H1 (cell line): ENCODE results near the gene CDC27. TPM values are rescaled to one million over a fixed set of nuclear protein-coding genes. Genes with fewer than 3 reads are reported as not detected.
A peak's percentile ranks its signal among the peaks of the same experiment; 100 is the strongest.

Experiments used
- CTCF ChIA-PET: fragments of 300-600 bp; sonication (Branson Sonifier 250); formaldehyde crosslinking; loops from one replicate; lab custom pipeline; 2021; ENCODE audit not compliant: partially characterized antibody; lab: Charles Lee
- POLR2A ChIA-PET: fragments of 300-600 bp; sonication (Branson Sonifier 250); formaldehyde crosslinking; loops from one replicate; lab custom pipeline; 2021; ENCODE audit warnings: inconsistent platforms; ENCODE audit not compliant: partially characterized antibody; lab: Charles Lee
- DNase-seq, 2 experiments: peaks; one replicate each; pipeline versions ENCODE4 v3.0.0 to v3.0.0-alpha.2; 2010 to 2022; ENCODE audit warnings: low spot score in 2 of 2, low read depth in 1 of 2, mixed read lengths in 1 of 2
- FAIRE-seq: peaks from 2 replicates; lab custom pipeline; 2011; peaks lifted over from hg19 to GRCh38; lab: Jason Lieb, UNC
- H2AFZ ChIP-seq: 2 replicates; pipeline ENCODE4 v1.8.1; 2012; ENCODE audit warnings: low read length, inconsistent platforms
- H2AK5ac ChIP-seq: 2 replicates; pipeline ENCODE4 v1.6.1; 2013; ENCODE audit warnings: low read depth, low read length
- H2BK120ac ChIP-seq: replicated peaks from 2 replicates; pipeline ENCODE3; 2013; ENCODE audit warnings: low read depth, low read length, inconsistent platforms
- H2BK12ac ChIP-seq: 2 replicates; pipeline ENCODE4 v1.6.1; 2013; ENCODE audit warnings: low read depth, low read length
- H2BK15ac ChIP-seq: 2 replicates; pipeline ENCODE4 v1.6.1; 2013; ENCODE audit warnings: low read length
- H2BK20ac ChIP-seq: 2 replicates; pipeline ENCODE4 v1.6.1; 2013; ENCODE audit warnings: low read length
- H2BK5ac ChIP-seq: 2 replicates; pipeline ENCODE4 v1.6.1; 2013; ENCODE audit warnings: low read depth, low read length
- H3K14ac ChIP-seq: 2 replicates; pipeline ENCODE4 v1.6.1; 2013; ENCODE audit warnings: inconsistent platforms; ENCODE audit not compliant: insufficient read length
- H3K18ac ChIP-seq: 2 replicates; pipeline ENCODE4 v1.6.1; 2013; ENCODE audit warnings: low read length; ENCODE audit errors: extremely low read depth
- H3K23ac ChIP-seq: 2 replicates; pipeline ENCODE4 v1.6.1; 2013; ENCODE audit warnings: inconsistent platforms; ENCODE audit not compliant: insufficient read length
- H3K23me2 ChIP-seq: 2 replicates; pipeline ENCODE4 v1.6.1; 2013; ENCODE audit warnings: low read depth, low read length
- H3K27ac ChIP-seq: 2 replicates; pipeline ENCODE4 v1.6.1; 2011; ENCODE audit warnings: low read depth, low read length, inconsistent platforms
- H3K27me3 ChIP-seq, 4 experiments: replicated peaks in 1 of 4; 1 replicate in 1 of 4; 2 replicates in 3 of 4; pipeline versions ENCODE4 v1.6.1 to v1.8.1; 2011 to 2013; ENCODE audit warnings: low read length in 3 of 4, mild to moderate bottlenecking in 3 of 4, inconsistent platforms in 2 of 4, mixed read lengths in 2 of 4, moderate library complexity in 1 of 4; ENCODE audit not compliant: control insufficient read depth in 3 of 4, insufficient read depth in 3 of 4; ENCODE audit errors: extremely low read depth in 1 of 4
- H3K36me3 ChIP-seq, 4 experiments: 2 replicates each; pipeline versions ENCODE4 v1.6.1 to v1.8.1; 2011 to 2013; ENCODE audit warnings: mild to moderate bottlenecking in 4 of 4, low read length in 3 of 4, moderate library complexity in 2 of 4, control low read depth in 1 of 4, inconsistent platforms in 1 of 4; ENCODE audit not compliant: insufficient read depth in 4 of 4, control insufficient read depth in 2 of 4
- H3K4ac ChIP-seq: replicated peaks from 2 replicates; pipeline ENCODE3; 2013; ENCODE audit warnings: low read length, low read depth, mixed read lengths, inconsistent platforms; ENCODE audit not compliant: insufficient read length
- H3K4me1 ChIP-seq, 4 experiments: replicated peaks in 1 of 4; 1 replicate in 1 of 4; 2 replicates in 3 of 4; pipeline versions ENCODE4 v1.6.1 to v1.8.1; 2011 to 2013; ENCODE audit warnings: low read length in 3 of 4, inconsistent platforms in 2 of 4, mixed read lengths in 1 of 4; ENCODE audit not compliant: insufficient read depth in 4 of 4, control insufficient read depth in 3 of 4
- H3K4me2 ChIP-seq, 2 experiments: 2 replicates each; pipeline versions ENCODE4 v1.6.1 to v1.8.1; 2011 to 2013; ENCODE audit warnings: low read depth in 2 of 2, low read length in 2 of 2, control low read depth in 1 of 2, inconsistent platforms in 1 of 2, mild to moderate bottlenecking in 1 of 2; ENCODE audit not compliant: insufficient read depth in 1 of 2
- H3K4me3 ChIP-seq, 4 experiments: fragments of 200-600, 300-600 bp in 1 of 4; sonication (generic), shearing (Covaris generic), sonication (Bioruptor Twin) in 1 of 4; 2 replicates each; pipeline versions ENCODE4 v1.5.1 to v1.8.1; 2011 to 2016; ENCODE audit warnings: low read length in 4 of 4, low read depth in 3 of 4, control low read depth in 2 of 4, inconsistent platforms in 2 of 4, mild to moderate bottlenecking in 2 of 4, mixed read lengths in 1 of 4, moderate library complexity in 1 of 4; ENCODE audit not compliant: insufficient read depth in 2 of 4; ENCODE audit errors: extremely low read depth in 1 of 4
- H3K56ac ChIP-seq: replicated peaks from 2 replicates; pipeline ENCODE3; 2013; ENCODE audit warnings: low read depth, mild to moderate bottlenecking, mixed read lengths, low read length, inconsistent platforms; ENCODE audit not compliant: insufficient read length
- H3K79me1 ChIP-seq: 2 replicates; pipeline ENCODE4 v1.6.1; 2013; ENCODE audit warnings: low read depth, low read length, control low read depth
- H3K79me2 ChIP-seq, 2 experiments: 2 replicates each; pipeline versions ENCODE4 v1.6.1 to v1.8.1; 2012 to 2013; ENCODE audit warnings: low read length in 2 of 2, mild to moderate bottlenecking in 2 of 2, inconsistent platforms in 1 of 2; ENCODE audit not compliant: insufficient read depth in 2 of 2, control insufficient read depth in 1 of 2
- H3K9ac ChIP-seq, 4 experiments: replicated peaks in 1 of 4; 1 replicate in 1 of 4; 2 replicates in 3 of 4; pipeline versions ENCODE4 v1.6.1 to v1.8.1; 2011 to 2013; ENCODE audit warnings: low read depth in 3 of 4, low read length in 3 of 4, control low read depth in 2 of 4, mild to moderate bottlenecking in 2 of 4, moderate library complexity in 2 of 4, inconsistent platforms in 1 of 4; ENCODE audit errors: extremely low read depth in 1 of 4
- H3K9me3 ChIP-seq, 2 experiments: 2 replicates each; pipeline versions ENCODE4 v1.6.1 to v1.8.1; 2012 to 2013; ENCODE audit warnings: mild to moderate bottlenecking in 2 of 2, moderate library complexity in 2 of 2, control low read depth in 1 of 2, inconsistent platforms in 1 of 2, low read depth in 1 of 2, low read length in 1 of 2, mixed read lengths in 1 of 2; ENCODE audit not compliant: insufficient read depth in 2 of 2
- H4K20me1 ChIP-seq, 2 experiments: replicated peaks in 1 of 2; 2 replicates each; pipeline versions ENCODE3 to v1.8.1; 2011 to 2013; ENCODE audit warnings: inconsistent platforms in 2 of 2, low read length in 2 of 2, mild to moderate bottlenecking in 1 of 2; ENCODE audit not compliant: insufficient read depth in 2 of 2, control insufficient read depth in 1 of 2
- H4K5ac ChIP-seq: 2 replicates; pipeline ENCODE4 v1.6.1; 2013; ENCODE audit warnings: low read length, low read depth, mixed read lengths, inconsistent platforms; ENCODE audit not compliant: insufficient read length
- H4K8ac ChIP-seq: 2 replicates; pipeline ENCODE4 v1.8.0; 2013; ENCODE audit warnings: mild to moderate bottlenecking, moderate library complexity, low read length, inconsistent platforms; ENCODE audit not compliant: insufficient read depth; ENCODE audit errors: extremely low read depth
- H4K91ac ChIP-seq: replicated peaks from 2 replicates; pipeline ENCODE3; 2013; ENCODE audit warnings: low read length, mixed read lengths, inconsistent platforms; ENCODE audit not compliant: insufficient read length
- CBX8 ChIP-seq: fragments of 300-800, 300-1000 bp; sonication (generic); IDR thresholded peaks from 2 replicates; pipeline ENCODE4 v1.7.1; 2016; ENCODE audit warnings: low read depth, low read length, borderline replicate concordance
- CHD1 ChIP-seq: IDR thresholded peaks from 2 replicates; pipeline ENCODE4 v1.6.1; 2012; ENCODE audit warnings: low read depth, low read length, improper control_type of control experiment
- CTCF ChIP-seq, 3 experiments: IDR thresholded peaks; 1 replicate in 2 of 3; 2 replicates in 1 of 3; pipeline versions ENCODE4 v1.5.1 to v1.6.1; 2011; ENCODE audit warnings: low read length in 3 of 3, mild to moderate bottlenecking in 3 of 3, inconsistent platforms in 2 of 3, low read depth in 1 of 3, moderate library complexity in 1 of 3; ENCODE audit not compliant: insufficient read depth in 1 of 3; ENCODE audit errors: control extremely low read depth in 1 of 3
- EGR1 ChIP-seq: IDR thresholded peaks from 2 replicates; pipeline ENCODE4 v1.6.1; 2011; ENCODE audit warnings: low read depth, low read length, borderline replicate concordance
- EZH2 ChIP-seq: fragments of 200-600 bp; sonication (generic); IDR thresholded peaks from 2 replicates; pipeline ENCODE4 v1.7.1; 2012; ENCODE audit warnings: low read depth, mild to moderate bottlenecking, moderate library complexity, low read length, inconsistent platforms; ENCODE audit not compliant: severe bottlenecking
- KDM1A ChIP-seq: fragments of 200-600, 300-600 bp; sonication (generic); IDR thresholded peaks from 2 replicates; pipeline ENCODE4 v1.7.1; 2016; ENCODE audit warnings: mild to moderate bottlenecking, low read length, borderline replicate concordance
- KDM4A ChIP-seq: IDR thresholded peaks from one replicate; pipeline ENCODE4 v1.7.1; 2012; ENCODE audit warnings: low read depth, mild to moderate bottlenecking, moderate library complexity, low read length, inconsistent platforms; ENCODE audit not compliant: severe bottlenecking
- MAFK ChIP-seq: IDR thresholded peaks from 2 replicates; pipeline ENCODE4 v1.6.1; 2012; ENCODE audit warnings: low read depth, mild to moderate bottlenecking, improper control_type of control experiment, low read length
- POLR2A ChIP-seq, 2 experiments: IDR thresholded peaks; 1 replicate in 1 of 2; 2 replicates in 1 of 2; pipeline ENCODE4 v1.6.1; 2011; ENCODE audit warnings: low read depth in 2 of 2, low read length in 2 of 2, mild to moderate bottlenecking in 2 of 2; ENCODE audit errors: control extremely low read depth in 1 of 2
- SIRT6 ChIP-seq: IDR thresholded peaks from one replicate; pipeline ENCODE4 v1.7.1; 2012; ENCODE audit warnings: low read length, inconsistent platforms
- SUZ12 ChIP-seq: fragments of 200-600 bp; sonication (generic); IDR thresholded peaks from 2 replicates; pipeline ENCODE4 v1.6.1; 2012; ENCODE audit warnings: mild to moderate bottlenecking, inconsistent platforms, low read length, moderate library complexity, mixed read lengths
- TEAD4 ChIP-seq: IDR thresholded peaks from 2 replicates; pipeline ENCODE4 v1.6.1; 2012; ENCODE audit warnings: low read depth, low read length, inconsistent platforms, mixed read lengths
- WGBS, 2 experiments: shearing (Covaris generic) in 1 of 2; methylation state at CpG; one replicate each; pipeline versions ENCODE4 v1.1.6 to v1.1.7; 2013 to 2015; ENCODE audit warnings: low lambda C conversion rate in 2 of 2, mixed read lengths in 2 of 2, inconsistent platforms in 1 of 2, low coverage in 1 of 2, missing lambda C conversion rate in 1 of 2; ENCODE audit not compliant: insufficient replicate concordance in 2 of 2, insufficient coverage in 1 of 2, insufficient read length in 1 of 2; ENCODE audit errors: extremely low coverage in 1 of 2, missing lambda C conversion rate in 1 of 2; 5-methylcytosine and 5-hydroxymethylcytosine counted together
- polyA plus RNA-seq, 7 experiments: library from polyadenylated mRNA; depleted of rRNA in 3 of 7; stranded (reverse) in 5 of 7; unstranded in 2 of 7; fragments of >200 nt in 5 of 7; fragments of 200-250 nt in 2 of 7; gene quantifications; 1 replicate in 5 of 7; 2 replicates in 1 of 7; 4 replicates in 1 of 7; pipeline versions ENCODE4 v1.2.1 to v1.2.3, GENCODE V29; 2011 to 2013; ENCODE audit warnings: missing spikeins in 2 of 7, mixed read lengths in 2 of 7
- total RNA-seq: library from RNA; stranded (reverse); fragmentation: NEBNext Ultra II Directional; extraction: Animal tissue kit (Norgen Biotek cat#: 25700); gene quantifications from 2 replicates; pipeline ENCODE4 v1.2.1, GENCODE V29; 2021

Gene CDC27
- total and polyA plus RNA-seq, 2 of the 8 experiments (the other 6 are each of a cell fraction or from before 2014, with no cell fraction given), result 41.9 to 87.5 TPM

GRCh38 chr17:47231866-47232265 lies 42.8 kb upstream of the CDC27 start:
- 82% methylated on average over 3 of the region's 3 CpGs; no CpG with 5 or more reads in 1 of the 2 experiments for WGBS, 2 experiments
- no peak for TF ChIP-seq KDM4A
- TF ChIP-seq EGR1, result no peak
- no peak for TF ChIP-seq SIRT6
- TF ChIP-seq EZH2, result no peak
- TF ChIP-seq CHD1, result no peak
- no peak for TF ChIP-seq POLR2A (IDR thresholded peaks at IDR 0.05; ENCODE audit: control extremely low read depth in 1 of 2, low read depth in 2 of 2, low read length in 2 of 2)
- no peak for TF ChIP-seq TEAD4
- TF ChIP-seq MAFK, result no peak
- TF ChIP-seq KDM1A, result no peak
- no peak for TF ChIP-seq CTCF (IDR thresholded peaks at IDR 0.05; ENCODE audit: control extremely low read depth in 1 of 3, insufficient read depth in 1 of 3, low read depth in 1 of 3, low read length in 3 of 3)
- no peak for TF ChIP-seq CBX8
- no peak for TF ChIP-seq SUZ12

More at GRCh38 chr17:47231866-47232265, 42.8 kb upstream of the CDC27 start:
- H3K79me2 ChIP-seq, result no peaks in the 10 kb centered on the region
- no peak overlapping the region for H3K4me2 ChIP-seq
- H4K91ac ChIP-seq, result no peak overlapping the region
- no peak overlapping the region for H2BK15ac ChIP-seq
- no peaks in the 10 kb centered on the region for H4K20me1 ChIP-seq
- H3K79me1 ChIP-seq, result no peaks in the 10 kb centered on the region
- no peak overlapping the region for H2BK120ac ChIP-seq
- no peak overlapping the region for H3K23ac ChIP-seq
- H2AK5ac ChIP-seq, result no peak overlapping the region
- H3K56ac ChIP-seq, result no peak overlapping the region
- POLR2A ChIA-PET, result interaction anchor here (0.6 kb wide), 1 partner anchor 307 kb away, joined by 3 read pairs; no protein-coding TSS in a partner anchor
- H3K4ac ChIP-seq, result no peak overlapping the region
- CTCF ChIA-PET, result interaction anchor here (3.1 to 7.3 kb wide), 2 partner anchors 11 to 82 kb away, joined by 16 to 105 read pairs; no protein-coding TSS in a partner anchor
- H2AFZ ChIP-seq, result no peak overlapping the region
- H3K9me3 ChIP-seq, result no peaks in the 10 kb centered on the region
- H3K27me3 ChIP-seq, result 0 out of 7 replicates have a peak, but pooled peaks cover 0 to 1% (median 0%) of the 10 kb centered on the region in 4 experiments
- no peak overlapping the region for H3K4me3 ChIP-seq
- DNase-seq, result no peak
- no peak overlapping the region for H3K27ac ChIP-seq
- FAIRE-seq, result no peak
- H2BK5ac ChIP-seq, result no peak overlapping the region
- H2BK12ac ChIP-seq, result no peak overlapping the region
- H3K36me3 ChIP-seq, result no peaks in the 10 kb centered on the region
- H2BK20ac ChIP-seq, result no peak overlapping the region
- H3K9ac ChIP-seq, result no peak overlapping the region
- H3K18ac ChIP-seq, result no peak overlapping the region
- peaks cover 0 to 3% (median 3%) of the 10 kb centered on the region in 4 experiments; a peak in 3 of 7 replicates for H3K4me1 ChIP-seq
- no peaks in the 10 kb centered on the region for H3K23me2 ChIP-seq
- no peak overlapping the region for H4K5ac ChIP-seq
- peak overlapping the region; percentile 7; the same call in 1 of the 2 replicates for H4K8ac ChIP-seq
- no peak overlapping the region for H3K14ac ChIP-seq
